A549 (cell line): ENCODE results near the gene TTL. TPM values are rescaled to one million over a fixed set of nuclear protein-coding genes. Genes with fewer than 3 reads are reported as not detected.

Experiments
- ATAC-seq, 2 experiments: fragments of 200-7000 bp in 1 of 2; fragments of >200 bp in 1 of 2; cut with Nextera tagmentation in 1 of 2; cut with Tn5 transposase in 1 of 2; 3 replicates each; pipeline versions ENCODE4 v1.8.0 to v1.9.1; 2018 to 2020; ENCODE audit warnings: mild to moderate bottlenecking in 1 of 2, moderate library complexity in 1 of 2
- CTCF ChIA-PET: fragments of 300-600 bp; sonication (Branson Sonifier 250); formaldehyde crosslinking; extraction: SDS; loops from one replicate; lab custom pipeline; 2021; ENCODE audit warnings: antibody characterized with exemption, inconsistent platforms; lab: Yijun Ruan, JAX
- POLR2A ChIA-PET: fragments of 350-600 bp; formaldehyde crosslinking; extraction: SDS; loops from one replicate; lab custom pipeline; 2021; ENCODE audit warnings: antibody characterized with exemption, inconsistent platforms; lab: Yijun Ruan, JAX
- DNase-seq, 2 experiments: peaks; one replicate each; pipeline versions ENCODE4 v3.0.0 to v3.0.0-alpha.2; 2011 to 2016; ENCODE audit warnings: low read depth in 1 of 2, low spot score in 1 of 2
- FAIRE-seq: peaks from 2 replicates; lab custom pipeline; 2011; peaks lifted over from hg19 to GRCh38; lab: Jason Lieb, UNC
- H3K27ac ChIP-seq, 2 experiments: fragments of >200 bp; sonication (Bioruptor Twin); formaldehyde crosslinking; 3 replicates each; pipeline ENCODE4 v1.5.1; 2016 to 2017
- H3K4me1 ChIP-seq: fragments of >200 bp; sonication (Bioruptor Twin); formaldehyde crosslinking; 3 replicates; pipeline ENCODE4 v1.6.1; 2016
- H3K4me2 ChIP-seq: fragments of >200 bp; sonication (Bioruptor Twin); formaldehyde crosslinking; 3 replicates; pipeline ENCODE4 v1.6.1; 2016
- H3K4me3 ChIP-seq: fragments of >200 bp; sonication (Bioruptor Twin); formaldehyde crosslinking; 3 replicates; pipeline ENCODE4 v1.5.1; 2016
- H3K9me3 ChIP-seq: fragments of >200 bp; sonication (Bioruptor Twin); formaldehyde crosslinking; 3 replicates; pipeline ENCODE4 v1.6.1; 2016
- ATOH8 ChIP-seq: fragments of 250-450 bp; sonication (Bioruptor Pico); IDR thresholded peaks from 2 replicates; pipeline ENCODE4 v1.5.0; 2020; ENCODE audit warnings: low read depth, mild to moderate bottlenecking, moderate library complexity
- CTCF ChIP-seq: fragments of >200 bp; sonication (Bioruptor Twin); formaldehyde crosslinking; IDR thresholded peaks from 3 replicates; pipeline ENCODE4 v1.5.1; 2016
- EHF ChIP-seq: fragments of 250-450 bp; sonication (Bioruptor Pico); IDR thresholded peaks from 2 replicates; pipeline ENCODE4 v1.5.0; 2020; ENCODE audit warnings: mild to moderate bottlenecking
- EP300 ChIP-seq, 2 experiments: fragments of >200 bp; sonication (Bioruptor Twin); formaldehyde crosslinking; IDR thresholded peaks; 2 replicates in 1 of 2; 3 replicates in 1 of 2; pipeline ENCODE4 v1.6.1; 2016 to 2017
- ESRRA ChIP-seq: fragments of 150-350 bp; IDR thresholded peaks from 2 replicates; pipeline ENCODE4 v1.6.1; 2014; ENCODE audit warnings: mild to moderate bottlenecking, low read length, borderline replicate concordance
- HDAC2 ChIP-seq: fragments of 200-600 bp; sonication (generic); IDR thresholded peaks from 2 replicates; pipeline ENCODE4 v1.6.1; 2016
- HMGXB4 ChIP-seq: fragments of 250-450 bp; sonication (Bioruptor Pico); IDR thresholded peaks from 2 replicates; pipeline ENCODE4 v1.5.0; 2021; ENCODE audit warnings: mild to moderate bottlenecking, moderate library complexity, borderline replicate concordance
- HOXA7 ChIP-seq: fragments of 250-450 bp; sonication (Bioruptor Pico); IDR thresholded peaks from 2 replicates; pipeline ENCODE4 v1.5.0; 2020; ENCODE audit warnings: mild to moderate bottlenecking, moderate library complexity
- HOXB13 ChIP-seq: fragments of 250-450 bp; sonication (Bioruptor Pico); IDR thresholded peaks from 2 replicates; pipeline ENCODE4 v1.5.0; 2020; ENCODE audit warnings: low read depth, mild to moderate bottlenecking, moderate library complexity
- MAZ ChIP-seq: fragments of 150-350 bp; IDR thresholded peaks from 2 replicates; pipeline ENCODE4 v1.6.1; 2014; ENCODE audit warnings: antibody characterized with exemption, low read depth, low read length, borderline replicate concordance
- MYC ChIP-seq: IDR thresholded peaks from 2 replicates; pipeline ENCODE4 v1.6.1; 2012; ENCODE audit warnings: mild to moderate bottlenecking, inconsistent platforms, low read length, improper control_type of control experiment, borderline replicate concordance
- POLR2AphosphoS2 ChIP-seq: conservative IDR thresholded peaks from 2 replicates; pipeline ENCODE4 v1.6.1; 2012; ENCODE audit warnings: low read length, improper control_type of control experiment, inconsistent platforms
- RAD21 ChIP-seq, 2 experiments: fragments of >200 bp in 1 of 2; sonication (Bioruptor Twin) in 1 of 2; formaldehyde crosslinking in 1 of 2; IDR thresholded peaks in 1 of 2; conservative IDR thresholded peaks in 1 of 2; 2 replicates in 1 of 2; 3 replicates in 1 of 2; pipeline ENCODE4 v1.6.1; 2012 to 2018; ENCODE audit warnings: inconsistent platforms in 1 of 2
- RARB ChIP-seq: fragments of 250-450 bp; sonication (Bioruptor Pico); IDR thresholded peaks from 2 replicates; pipeline ENCODE4 v1.8.0; 2021; ENCODE audit warnings: mild to moderate bottlenecking, moderate library complexity
- REST ChIP-seq: fragments of 200-600 bp; sonication (generic); IDR thresholded peaks from 2 replicates; pipeline ENCODE4 v1.6.1; 2016; ENCODE audit warnings: antibody characterized with exemption, mild to moderate bottlenecking, moderate library complexity
- RFX5 ChIP-seq: fragments of 450-650 bp; IDR thresholded peaks from 2 replicates; pipeline ENCODE4 v1.7.1; 2014; ENCODE audit warnings: antibody characterized with exemption, mild to moderate bottlenecking, moderate library complexity
- SMC3 ChIP-seq: fragments of >200 bp; sonication (Bioruptor Twin); formaldehyde crosslinking; IDR thresholded peaks from 3 replicates; pipeline ENCODE4 v1.6.1; 2018; ENCODE audit warnings: inconsistent platforms
- TFCP2L1 ChIP-seq: fragments of 250-450 bp; sonication (Bioruptor Pico); IDR thresholded peaks from 2 replicates; pipeline ENCODE4 v1.5.0; 2021; ENCODE audit warnings: mild to moderate bottlenecking
- ZFP36 ChIP-seq: fragments of 450-650 bp; IDR thresholded peaks from 2 replicates; pipeline ENCODE4 v1.6.1; 2014; ENCODE audit warnings: borderline replicate concordance; ENCODE audit not compliant: partially characterized antibody
- WGBS: methylation state at CpG from one replicate; pipeline ENCODE4 v1.1.6; 2017; ENCODE audit errors: missing lambda C conversion rate; 5-methylcytosine and 5-hydroxymethylcytosine counted together
- polyA plus RNA-seq, 4 experiments: library from polyadenylated mRNA; depleted of rRNA in 3 of 4; stranded (reverse); fragments of >200 nt; fragmentation: RNase III in 1 of 4; extraction: RNeasy Plus Mini Kit Qiagen cat#74134 plus additional on column Dnase treatment in 1 of 4; gene quantifications; 2 replicates in 3 of 4; 3 replicates in 1 of 4; pipeline ENCODE4 v1.2.3, GENCODE V29; 2011 to 2017
- TF ChIP-seq, protein P1 (sequence below): IDR thresholded peaks from 2 replicates; pipeline ENCODE4 v1.6.1; 2012; ENCODE audit warnings: low read depth, borderline replicate concordance
- TF ChIP-seq, protein P2 (sequence below): fragments of >200 bp; sonication (Bioruptor Twin); formaldehyde crosslinking; IDR thresholded peaks from 2 replicates; pipeline ENCODE4 v1.6.1; 2016

The TTL gene
- polyA plus RNA-seq, 2 of the 4 experiments (the other 2 are of a cell fraction) = 29.7 to 33.1 TPM

DNA sequence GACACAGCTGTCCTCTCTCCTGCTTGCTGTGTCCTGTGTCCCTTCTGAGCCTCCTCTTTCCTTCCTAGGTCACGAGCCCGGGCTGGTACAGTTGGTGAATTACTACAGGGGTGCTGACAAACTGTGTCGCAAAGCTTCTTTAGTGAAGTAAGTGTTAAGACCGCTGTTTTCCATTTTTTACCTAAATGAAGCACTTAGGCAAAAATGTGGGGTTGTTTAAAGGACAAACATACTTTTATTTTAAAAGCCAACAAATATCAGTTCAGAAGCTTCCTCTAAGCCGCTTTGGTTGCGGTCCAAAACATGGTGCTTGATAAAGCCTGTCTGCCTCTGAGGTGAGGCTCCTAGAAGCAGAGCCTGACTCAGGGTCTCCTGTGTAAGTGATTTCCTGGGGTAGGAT lies 3.9 kb downstream of the TTL start:
- Histone ChIP-seq H3K4me2 (no peak overlapping the region), H3K4me1 (peaks cover 13% of the 10 kb centered on the region), H3K27ac (no peak overlapping the region), H3K4me3 (no peak overlapping the region), H3K9me3 (no peaks in the 10 kb centered on the region)
- TF ChIP-seq, protein P1, sequence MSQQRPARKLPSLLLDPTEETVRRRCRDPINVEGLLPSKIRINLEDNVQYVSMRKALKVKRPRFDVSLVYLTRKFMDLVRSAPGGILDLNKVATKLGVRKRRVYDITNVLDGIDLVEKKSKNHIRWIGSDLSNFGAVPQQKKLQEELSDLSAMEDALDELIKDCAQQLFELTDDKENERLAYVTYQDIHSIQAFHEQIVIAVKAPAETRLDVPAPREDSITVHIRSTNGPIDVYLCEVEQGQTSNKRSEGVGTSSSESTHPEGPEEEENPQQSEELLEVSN = no peak
- TF ChIP-seq RARB (CRISPR knock-in tag) (no peak), SMC3 (no peak), EP300 (IDR thresholded peaks at IDR 0.05) (no peak), HOXA7 (CRISPR knock-in tag) (no peak), EHF (CRISPR knock-in tag) (no peak), ATOH8 (CRISPR knock-in tag) (no peak), HOXB13 (CRISPR knock-in tag) (no peak), MAZ (no peak), HDAC2 (no peak), HMGXB4 (CRISPR knock-in tag) (no peak), MYC (no peak)
- TF ChIP-seq, protein P2, sequence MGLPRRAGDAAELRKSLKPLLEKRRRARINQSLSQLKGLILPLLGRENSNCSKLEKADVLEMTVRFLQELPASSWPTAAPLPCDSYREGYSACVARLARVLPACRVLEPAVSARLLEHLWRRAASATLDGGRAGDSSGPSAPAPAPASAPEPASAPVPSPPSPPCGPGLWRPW = no peak
- DNase-seq (no peak), ATAC-seq (no peak), FAIRE-seq (no peak)
- ChIA-PET POLR2A (no interaction called here), CTCF (interaction anchor here (1.0 to 1.9 kb wide), 5 partner anchors 8 to 226 kb away, joined by 3 to 6 read pairs (median 5); no protein-coding TSS in a partner anchor)
- WGBS = 93% methylated on average over 6 of the region's 6 CpGs

DNA sequence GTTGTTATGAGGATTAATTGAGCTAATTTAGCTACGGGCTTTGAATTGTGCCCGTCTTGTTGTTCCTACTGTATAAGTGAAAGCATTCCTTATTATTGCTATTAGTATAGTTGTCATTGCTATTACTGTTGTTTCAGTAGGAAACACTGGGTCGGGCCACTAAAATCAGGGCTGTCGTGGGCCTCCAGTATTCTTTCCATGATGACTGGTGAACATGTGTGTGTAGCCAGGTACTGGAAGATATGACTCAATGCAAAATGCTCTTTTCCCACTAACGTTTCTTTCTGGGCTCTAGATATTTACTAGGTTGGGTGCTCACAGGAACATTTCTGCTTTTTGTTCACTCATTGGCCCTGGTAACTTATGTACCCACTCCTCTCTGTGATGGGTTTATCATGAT lies 4.9 kb downstream of the TTL start:
- ChIA-PET CTCF (interaction anchor here (1.2 to 1.9 kb wide), 2 partner anchors 96 to 227 kb away, joined by 4 to 6 read pairs; no protein-coding TSS in a partner anchor), POLR2A (no interaction called here)
- ATAC-seq (no peak), FAIRE-seq (no peak), DNase-seq (no peak)
- Histone ChIP-seq H3K4me2 (no peak overlapping the region), H3K4me1 (peaks cover 13% of the 10 kb centered on the region), H3K27ac (no peak overlapping the region), H3K9me3 (no peaks in the 10 kb centered on the region), H3K4me3 (no peak overlapping the region)
- TF ChIP-seq POLR2AphosphoS2 = no peak
- no peak for TF ChIP-seq REST
- no peak for TF ChIP-seq TFCP2L1
- TF ChIP-seq ZFP36 = no peak
- no peak for TF ChIP-seq HOXB13 (CRISPR knock-in tag)
- no peak for TF ChIP-seq RARB (CRISPR knock-in tag)
- TF ChIP-seq RFX5 = no peak
- TF ChIP-seq MYC = no peak
- no peak for TF ChIP-seq HMGXB4 (CRISPR knock-in tag)
- no peak for TF ChIP-seq RAD21 (conservative IDR thresholded peaks at IDR 0.05 in 1 of 2, IDR thresholded peaks at IDR 0.05 in 1 of 2)
- TF ChIP-seq ATOH8 (CRISPR knock-in tag) = no peak
- TF ChIP-seq CTCF = no peak
- no peak for TF ChIP-seq ESRRA
- 84% methylated on average over 5 of the region's 5 CpGs for WGBS
